ENCODE results near the gene KLRF1. TPM values are rescaled to one million over a fixed set of nuclear protein-coding genes. Genes with fewer than 3 reads are reported as not detected.

KLRF1 gene
- total RNA-seq, 1 donor from 2014 or later: 2.7 TPM

DNA sequence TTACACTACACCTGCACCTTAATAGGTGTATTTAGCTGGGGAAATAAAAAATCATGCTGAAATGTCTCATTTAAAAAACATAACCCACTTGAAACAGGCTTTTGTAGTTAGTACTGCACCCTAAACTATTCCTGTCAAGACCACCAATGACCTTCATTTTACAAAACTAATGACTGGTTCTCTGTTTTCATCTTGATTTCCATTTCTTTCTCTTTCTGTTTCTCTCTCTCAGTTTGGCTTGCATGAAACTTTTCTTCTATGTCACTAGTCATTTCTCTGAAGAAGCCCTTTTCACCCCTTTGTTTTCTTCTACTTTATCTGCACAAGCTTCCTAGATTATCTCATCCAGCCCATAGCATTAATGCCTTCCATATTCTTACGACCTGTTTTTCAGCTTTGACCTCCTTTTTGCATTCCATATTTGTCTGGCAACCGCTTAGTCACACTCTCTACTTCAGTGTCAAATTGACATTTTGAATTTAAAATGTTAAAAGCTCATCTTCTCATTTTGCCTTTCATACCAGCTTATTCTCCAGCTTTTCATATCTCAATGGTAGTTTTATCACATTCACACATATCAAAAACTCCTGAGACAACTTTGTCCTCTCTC is 32.7 kb upstream of the KLRF1 start:
- intact Hi-C loops (cut with DNase I): no loop called here
- no peak for ATAC-seq

DNA sequence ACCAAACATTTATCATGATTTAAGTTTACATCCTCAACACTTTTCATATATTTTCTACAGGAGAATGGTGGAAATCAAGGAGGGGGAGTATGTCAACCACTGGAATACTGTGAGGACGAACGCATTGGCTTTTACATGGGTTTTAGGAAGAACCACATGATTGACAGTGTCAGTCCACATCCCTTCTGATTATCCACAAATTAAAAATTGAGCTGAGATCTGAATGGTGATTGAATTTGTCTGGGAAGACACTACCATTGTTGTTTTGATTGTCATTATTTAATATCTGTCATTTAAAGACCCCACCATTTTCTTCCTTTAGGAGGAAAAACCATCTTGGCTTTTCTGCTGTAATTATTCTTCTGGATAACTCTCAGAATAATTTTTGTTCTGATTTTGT is 31.3 kb upstream of the KLRF1 start:
- intact Hi-C loops (cut with DNase I): no loop called here
- TF ChIP-seq, protein P1, sequence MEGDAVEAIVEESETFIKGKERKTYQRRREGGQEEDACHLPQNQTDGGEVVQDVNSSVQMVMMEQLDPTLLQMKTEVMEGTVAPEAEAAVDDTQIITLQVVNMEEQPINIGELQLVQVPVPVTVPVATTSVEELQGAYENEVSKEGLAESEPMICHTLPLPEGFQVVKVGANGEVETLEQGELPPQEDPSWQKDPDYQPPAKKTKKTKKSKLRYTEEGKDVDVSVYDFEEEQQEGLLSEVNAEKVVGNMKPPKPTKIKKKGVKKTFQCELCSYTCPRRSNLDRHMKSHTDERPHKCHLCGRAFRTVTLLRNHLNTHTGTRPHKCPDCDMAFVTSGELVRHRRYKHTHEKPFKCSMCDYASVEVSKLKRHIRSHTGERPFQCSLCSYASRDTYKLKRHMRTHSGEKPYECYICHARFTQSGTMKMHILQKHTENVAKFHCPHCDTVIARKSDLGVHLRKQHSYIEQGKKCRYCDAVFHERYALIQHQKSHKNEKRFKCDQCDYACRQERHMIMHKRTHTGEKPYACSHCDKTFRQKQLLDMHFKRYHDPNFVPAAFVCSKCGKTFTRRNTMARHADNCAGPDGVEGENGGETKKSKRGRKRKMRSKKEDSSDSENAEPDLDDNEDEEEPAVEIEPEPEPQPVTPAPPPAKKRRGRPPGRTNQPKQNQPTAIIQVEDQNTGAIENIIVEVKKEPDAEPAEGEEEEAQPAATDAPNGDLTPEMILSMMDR (IDR thresholded peaks at IDR 0.05): no peak
- no peak overlapping the region for H3K4me3 ChIP-seq
- no peaks in the 10 kb centered on the region for H3K36me3 ChIP-seq
- DNase-seq (no peak), ATAC-seq (no peak)
- H3K9me3 ChIP-seq: no peaks in the 10 kb centered on the region
- no peak overlapping the region for H3K27ac ChIP-seq
- H3K4me1 ChIP-seq: peaks cover 8% of the 10 kb centered on the region
- H3K27me3 ChIP-seq: no peaks in the 10 kb centered on the region

More for the DNA sequence above, 32.7 kb upstream of the KLRF1 start:
- Histone ChIP-seq H3K4me1 (peaks cover 8% of the 10 kb centered on the region), H3K27ac (no peak overlapping the region), H3K36me3 (no peaks in the 10 kb centered on the region), H3K27me3 (no peaks in the 10 kb centered on the region), H3K4me3 (no peak overlapping the region), H3K9me3 (no peaks in the 10 kb centered on the region)
- TF ChIP-seq, protein P1 (IDR thresholded peaks at IDR 0.05): no peak
- DNase-seq: no peak

DNA sequence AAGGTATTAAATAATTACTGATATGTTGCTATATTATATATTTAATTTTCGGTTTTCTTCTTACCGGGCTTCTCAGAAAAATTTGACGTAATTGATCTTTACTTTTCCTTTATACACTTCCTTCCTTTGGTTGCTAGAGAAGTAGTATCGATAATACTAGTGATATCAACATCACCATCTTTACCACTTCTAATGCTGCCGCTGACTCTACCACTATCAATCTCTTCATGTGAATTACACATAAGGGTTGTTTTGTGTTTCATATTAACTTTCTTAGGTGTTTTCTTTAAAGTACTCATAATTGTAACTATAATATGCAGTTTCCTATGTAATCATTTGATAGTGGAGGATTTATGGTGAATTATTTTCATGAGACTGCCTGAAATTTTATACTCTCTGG is 30.9 kb upstream of the KLRF1 start:
- peaks cover 8% of the 10 kb centered on the region for H3K4me1 ChIP-seq
- no peak overlapping the region for H3K27ac ChIP-seq
- ATAC-seq (no peak), DNase-seq (no peak)
- no peaks in the 10 kb centered on the region for H3K36me3 ChIP-seq
- intact Hi-C loops (cut with DNase I): no loop called here
- H3K9me3 ChIP-seq: no peaks in the 10 kb centered on the region
- TF ChIP-seq, protein P1 (IDR thresholded peaks at IDR 0.05): no peak
- H3K27me3 ChIP-seq: no peaks in the 10 kb centered on the region
- no peak overlapping the region for H3K4me3 ChIP-seq

DNA sequence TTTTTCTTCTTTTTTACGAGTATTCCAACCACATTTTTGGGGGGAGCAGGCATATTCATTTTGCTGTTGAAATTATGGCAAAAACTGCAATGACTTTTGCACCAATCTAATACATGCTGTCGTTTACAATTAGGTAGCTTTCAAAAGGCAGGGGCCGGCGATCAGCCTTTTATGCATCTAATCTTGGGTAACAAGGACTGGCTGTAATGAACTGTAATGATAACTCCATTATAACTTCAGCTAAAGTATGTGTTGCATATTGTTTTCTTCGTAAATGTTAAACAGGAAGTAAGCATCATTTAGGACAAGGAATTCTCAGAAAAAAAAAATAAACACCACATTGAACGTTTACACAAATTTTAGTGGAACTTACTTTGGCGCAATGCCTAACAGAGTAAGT is 30.3 kb upstream of the KLRF1 start:
- Histone ChIP-seq H3K27me3 (no peaks in the 10 kb centered on the region), H3K36me3 (no peaks in the 10 kb centered on the region), H3K27ac (no peak overlapping the region), H3K4me1 (peaks cover 8% of the 10 kb centered on the region), H3K4me3 (no peak overlapping the region), H3K9me3 (no peaks in the 10 kb centered on the region)
- ATAC-seq (no peak), DNase-seq (no peak)
- TF ChIP-seq, protein P1 (IDR thresholded peaks at IDR 0.05): no peak
- intact Hi-C loops (cut with DNase I): no loop called here

DNA sequence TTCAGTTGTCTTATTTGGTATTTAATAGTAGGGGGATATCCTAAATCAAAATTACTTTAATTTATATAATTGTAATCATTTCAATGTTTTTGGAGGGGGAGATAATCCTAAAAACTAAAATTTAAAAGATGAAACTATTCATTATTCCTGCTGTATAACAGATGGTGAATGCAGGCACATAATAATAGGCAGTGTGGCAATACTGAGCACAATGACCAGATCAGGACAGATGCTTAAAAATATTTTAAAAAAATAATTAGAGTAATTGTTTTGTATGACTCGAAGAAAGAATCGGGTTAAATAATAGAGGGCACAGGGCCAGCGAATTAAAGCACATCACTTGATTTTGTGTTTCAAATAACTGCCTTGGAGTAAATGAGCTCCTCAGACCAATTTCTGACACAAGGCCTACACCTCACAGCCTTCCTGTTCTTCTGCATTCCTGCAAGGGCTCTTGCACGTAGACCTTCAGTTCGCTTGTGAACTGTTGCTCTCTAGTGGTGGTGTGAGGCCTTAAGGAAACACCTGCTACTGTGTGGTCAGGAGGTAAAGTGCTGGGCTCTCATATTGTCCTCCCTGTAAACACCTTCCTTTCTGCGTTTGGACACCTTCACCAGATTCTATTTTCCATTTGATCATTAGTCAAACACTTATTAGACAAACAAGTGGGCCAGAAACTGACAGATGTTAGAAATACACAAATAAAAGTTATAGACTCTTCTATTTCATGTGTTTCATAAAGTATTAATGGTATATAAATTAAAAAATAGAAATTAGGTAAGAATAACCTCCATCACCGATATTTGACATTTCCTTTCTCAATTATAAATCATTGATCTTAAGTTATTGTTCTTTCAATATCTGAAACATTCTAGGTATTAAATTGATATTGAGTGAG is 29.3 kb upstream of the KLRF1 start:
- ATAC-seq: peak; percentile 100
- Histone ChIP-seq H3K27ac (no peak overlapping the region), H3K4me1 (peaks cover 8% of the 10 kb centered on the region), H3K4me3 (no peak overlapping the region), H3K36me3 (no peaks in the 10 kb centered on the region), H3K27me3 (no peaks in the 10 kb centered on the region), H3K9me3 (no peaks in the 10 kb centered on the region)
- intact Hi-C loops (cut with DNase I): no loop called here
- TF ChIP-seq, protein P1 (IDR thresholded peaks at IDR 0.05): peak; percentile 50
- no peak for DNase-seq
